H9 (cell line): Measurements from ENCODE around the gene COL4A4. TPM values are rescaled to one million over a fixed set of nuclear protein-coding genes. Genes with fewer than 3 reads are reported as not detected.

Experiments used
- DNase-seq: peaks from one replicate; pipeline ENCODE4 v3.0.0-alpha.2; 2017
- H2AFZ ChIP-seq: one replicate; pipeline ENCODE4 v1.6.1; 2013; ENCODE audit warnings: mild to moderate bottlenecking, low read length, control low read depth, moderate library complexity
- H2AK5ac ChIP-seq: 2 replicates; pipeline ENCODE4 v1.6.1; 2013; ENCODE audit warnings: low read length, control low read depth, mixed read lengths; ENCODE audit not compliant: insufficient read length
- H2BK120ac ChIP-seq: one replicate; pipeline ENCODE4 v1.6.1; 2013; ENCODE audit warnings: low read depth, mild to moderate bottlenecking, low read length, control low read depth, inconsistent platforms; ENCODE audit not compliant: poor library complexity, severe bottlenecking
- H2BK12ac ChIP-seq: 2 replicates; pipeline ENCODE4 v1.6.1; 2013; ENCODE audit warnings: low read length, control low read depth, mixed read lengths, low read depth; ENCODE audit not compliant: insufficient read length
- H2BK15ac ChIP-seq: 2 replicates; pipeline ENCODE4 v1.6.1; 2013; ENCODE audit warnings: low read depth, low read length, control low read depth
- H2BK20ac ChIP-seq: one replicate; pipeline ENCODE4 v1.6.1; 2013; ENCODE audit warnings: low read depth, mild to moderate bottlenecking, low read length, control low read depth, inconsistent platforms; ENCODE audit not compliant: poor library complexity, severe bottlenecking
- H2BK5ac ChIP-seq: 2 replicates; pipeline ENCODE4 v1.6.1; 2013; ENCODE audit warnings: low read length, control low read depth, mixed read lengths; ENCODE audit not compliant: insufficient read length
- H3K14ac ChIP-seq: 2 replicates; pipeline ENCODE4 v1.6.1; 2013; ENCODE audit warnings: low read length, control low read depth; ENCODE audit not compliant: insufficient read depth
- H3K18ac ChIP-seq: 2 replicates; pipeline ENCODE4 v1.6.1; 2013; ENCODE audit warnings: low read depth, mild to moderate bottlenecking, mixed read lengths, low read length, control low read depth; ENCODE audit not compliant: insufficient read length
- H3K23ac ChIP-seq: 2 replicates; pipeline ENCODE4 v1.6.1; 2013; ENCODE audit warnings: low read length, control low read depth, mixed read lengths, low read depth; ENCODE audit not compliant: insufficient read length
- H3K23me2 ChIP-seq: 2 replicates; pipeline ENCODE4 v1.6.1; 2013; ENCODE audit warnings: low read depth, mild to moderate bottlenecking, mixed read lengths, low read length, control low read depth; ENCODE audit not compliant: insufficient read length, poor library complexity, severe bottlenecking
- H3K27ac ChIP-seq: 2 replicates; pipeline ENCODE4 v1.5.1; 2013; ENCODE audit warnings: low read length, control low read depth, mixed read lengths, low read depth; ENCODE audit not compliant: insufficient read length
- H3K27me3 ChIP-seq: 2 replicates; pipeline ENCODE4 v1.6.1; 2013; ENCODE audit warnings: low read length, control low read depth, inconsistent platforms; ENCODE audit not compliant: insufficient read depth
- H3K4ac ChIP-seq: 2 replicates; pipeline ENCODE4 v1.6.1; 2013; ENCODE audit warnings: low read depth, mild to moderate bottlenecking, control low read depth, inconsistent platforms, low read length, moderate library complexity
- H3K4me1 ChIP-seq: 2 replicates; pipeline ENCODE4 v1.6.1; 2013; ENCODE audit warnings: low read length, control low read depth, inconsistent platforms; ENCODE audit not compliant: insufficient read depth
- H3K4me2 ChIP-seq: 2 replicates; pipeline ENCODE4 v1.6.1; 2013; ENCODE audit warnings: low read length, control low read depth, mixed read lengths; ENCODE audit not compliant: insufficient read length, insufficient read depth
- H3K56ac ChIP-seq: 2 replicates; pipeline ENCODE4 v1.6.1; 2013; ENCODE audit warnings: low read depth, mild to moderate bottlenecking, mixed read lengths, low read length, control low read depth; ENCODE audit not compliant: insufficient read length
- H3K79me1 ChIP-seq: 2 replicates; pipeline ENCODE4 v1.6.1; 2013; ENCODE audit warnings: low read depth, mild to moderate bottlenecking, moderate library complexity, low read length, control low read depth, inconsistent platforms; ENCODE audit not compliant: insufficient read depth, poor library complexity, severe bottlenecking
- H3K79me2 ChIP-seq: 2 replicates; pipeline ENCODE4 v1.6.1; 2013; ENCODE audit warnings: low read length, control low read depth, inconsistent platforms; ENCODE audit not compliant: insufficient read depth
- H3K9ac ChIP-seq: 2 replicates; pipeline ENCODE4 v1.6.1; 2013; ENCODE audit warnings: low read length, control low read depth, mixed read lengths; ENCODE audit not compliant: insufficient read length; ENCODE audit errors: extremely low read depth
- H3K9me3 ChIP-seq: one replicate; pipeline ENCODE4 v1.6.1; 2013; ENCODE audit warnings: low read depth, low read length, inconsistent platforms; ENCODE audit not compliant: control insufficient read depth
- H3T11ph ChIP-seq: one replicate; pipeline ENCODE4 v1.6.1; 2013; ENCODE audit warnings: mild to moderate bottlenecking, low read length, control low read depth, inconsistent platforms
- H4K20me1 ChIP-seq: one replicate; pipeline ENCODE4 v1.6.1; 2013; ENCODE audit not compliant: control insufficient read depth, insufficient read length, insufficient read depth
- H4K5ac ChIP-seq: 2 replicates; pipeline ENCODE4 v1.6.1; 2013; ENCODE audit warnings: low read depth, mild to moderate bottlenecking, mixed read lengths, low read length, control low read depth; ENCODE audit not compliant: insufficient read length
- H4K8ac ChIP-seq: replicated peaks from 2 replicates; pipeline ENCODE4 v1.6.1; 2013; ENCODE audit warnings: low read length, control low read depth, mixed read lengths, low read depth; ENCODE audit not compliant: insufficient read length
- H4K91ac ChIP-seq: 2 replicates; pipeline ENCODE4 v1.6.1; 2013; ENCODE audit warnings: low read depth, mild to moderate bottlenecking, moderate library complexity, mixed read lengths, low read length, control low read depth; ENCODE audit not compliant: insufficient read length
- H3K27ac Mint-ChIP-seq, 3 experiments: 2 replicates in 2 of 3; 3 replicates in 1 of 3; pipeline ENCODE4 v1.8.0; 2020 to 2021; ENCODE audit warnings: mixed read lengths in 3 of 3, mild to moderate bottlenecking in 1 of 3, moderate library complexity in 1 of 3
- H3K27me3 Mint-ChIP-seq: 2 replicates; pipeline ENCODE4 v1.8.0; 2021; ENCODE audit warnings: low read depth, mild to moderate bottlenecking, moderate library complexity, mixed read lengths
- H3K36me3 Mint-ChIP-seq, 3 experiments: 2 replicates in 2 of 3; 3 replicates in 1 of 3; pipeline ENCODE4 v1.8.0; 2020 to 2021; ENCODE audit warnings: low read depth in 3 of 3, mixed read lengths in 3 of 3; ENCODE audit not compliant: insufficient read depth in 1 of 3
- H3K4me1 Mint-ChIP-seq, 2 experiments: 2 replicates each; pipeline ENCODE4 v1.8.0; 2020; ENCODE audit warnings: mixed read lengths in 2 of 2
- H3K4me3 Mint-ChIP-seq, 2 experiments: 2 replicates in 1 of 2; 3 replicates in 1 of 2; pipeline ENCODE4 v1.8.0; 2020 to 2021; ENCODE audit warnings: mild to moderate bottlenecking in 2 of 2, mixed read lengths in 2 of 2, moderate library complexity in 1 of 2
- H3K9me3 Mint-ChIP-seq, 2 experiments: 2 replicates in 1 of 2; 3 replicates in 1 of 2; pipeline ENCODE4 v1.8.0; 2020; ENCODE audit warnings: mild to moderate bottlenecking in 2 of 2, mixed read lengths in 2 of 2, moderate library complexity in 1 of 2
- CTCF ChIP-seq: fragments of 200-600 bp; sonication (generic); conservative IDR thresholded peaks from 3 replicates; pipeline ENCODE4 v1.8.0; 2021; ENCODE audit warnings: antibody characterized with exemption, mild to moderate bottlenecking
- WGBS: extraction: QIAGEN DNeasy Blood & Tissue Kit; methylation state at CpG from one replicate; pipeline ENCODE4 v1.1.7; 2013; ENCODE audit warnings: missing lambda C conversion rate, low lambda C conversion rate, mixed read lengths; ENCODE audit not compliant: insufficient read length; ENCODE audit errors: extremely low coverage; 5-methylcytosine and 5-hydroxymethylcytosine counted together
- total RNA-seq: library from RNA; stranded (reverse); gene quantifications from 2 replicates; pipeline ENCODE4 v1.2.1, GENCODE V29; 2021

COL4A4 gene
- total RNA-seq, 1 experiment from 2014 or later: 0.92 TPM

DNA sequence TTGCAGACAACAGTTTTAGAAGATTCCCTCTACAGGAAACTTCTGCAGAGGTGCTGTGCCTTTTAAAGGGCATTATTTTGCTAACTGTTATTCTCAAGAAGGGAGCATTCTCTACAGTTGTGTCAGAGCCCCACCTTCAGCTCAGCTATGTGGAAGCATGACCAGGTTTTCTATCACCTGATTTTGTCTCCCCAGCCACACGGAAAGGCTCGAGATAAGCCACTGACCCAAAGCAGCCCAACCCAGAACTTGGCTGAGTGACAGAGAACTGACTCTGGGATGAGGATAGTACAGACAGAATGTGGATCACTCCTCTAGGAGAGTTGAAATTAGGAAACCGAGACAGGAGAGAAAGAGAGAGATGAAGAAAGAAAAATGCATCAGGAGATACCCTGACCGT, 10.7 kb downstream of the COL4A4 start:
- Histone ChIP-seq H3K9ac (no peak overlapping the region), H4K91ac (no peak overlapping the region), H2AK5ac (no peak overlapping the region), H2BK120ac (no peak overlapping the region), H4K20me1 (no peaks in the 10 kb centered on the region), H3T11ph (no peak overlapping the region), H3K79me1 (no peaks in the 10 kb centered on the region), H3K9me3 (no peaks in the 10 kb centered on the region), H2BK15ac (no peak overlapping the region), H4K8ac (no peak overlapping the region), H3K27me3 (no peaks in the 10 kb centered on the region), H3K23me2 (no peaks in the 10 kb centered on the region), H3K14ac (no peak overlapping the region), H3K79me2 (no peaks in the 10 kb centered on the region), H3K4ac (no peak overlapping the region), H3K27ac (no peak overlapping the region), H2BK5ac (no peak overlapping the region), H3K56ac (no peak overlapping the region), H3K23ac (no peak overlapping the region), H2AFZ (no peak overlapping the region), H2BK20ac (no peak overlapping the region), H2BK12ac (no peak overlapping the region), H3K4me2 (no peak overlapping the region), H3K18ac (no peak overlapping the region), H4K5ac (no peak overlapping the region), H3K4me1 (no peaks in the 10 kb centered on the region)
- Mint-ChIP-seq H3K27ac (no peak overlapping the region), H3K4me1 (peaks cover 5 to 12% of the 10 kb centered on the region in 2 experiments; a peak in 2 of 4 replicates), H3K4me3 (no peak overlapping the region), H3K36me3 (peaks cover 0 to under 1% (median 0%) of the 10 kb centered on the region in 3 experiments; a peak in 1 of 7 replicates), H3K9me3 (peaks cover 0 to 1% of the 10 kb centered on the region in 2 experiments; a peak in 4 of 5 replicates), H3K27me3 (no peaks in the 10 kb centered on the region)
- WGBS: no CpG with 5 or more reads among the region's 4 CpGs
- DNase-seq: no peak
- TF ChIP-seq CTCF: no peak
